Suprapubic skin (tissue), 4 donors: ENCODE results near the gene IFT80.

ENCODE experiments used
- EP300 ChIP-seq: sonication (generic); formaldehyde crosslinking; IDR thresholded peaks from one replicate; pipeline ENCODE4 v1.6.1; 2017; ENCODE audit warnings: antibody characterized with exemption
- POLR2A ChIP-seq, 2 donors: fragments of 450-650 bp; IDR thresholded peaks; one replicate each; pipeline ENCODE4 v1.6.1; 2017; ENCODE audit warnings: antibody characterized with exemption in 2 of 2, mild to moderate bottlenecking in 2 of 2, moderate library complexity in 2 of 2
- POLR2AphosphoS5 ChIP-seq, 3 donors: sonication (generic); formaldehyde crosslinking; IDR thresholded peaks; one replicate each; pipeline ENCODE4 v1.6.1; 2017; ENCODE audit warnings: antibody characterized with exemption in 3 of 3
- TF ChIP-seq, protein P1 (sequence below), 2 donors: fragments of 200-600 bp in 1 of 2; fragments of 450-650 bp in 1 of 2; sonication (generic) in 1 of 2; IDR thresholded peaks; one replicate each; pipeline ENCODE4 v1.5.1; 2016 to 2019; ENCODE audit warnings: antibody characterized with exemption in 2 of 2, mild to moderate bottlenecking in 1 of 2, moderate library complexity in 1 of 2

DNA sequence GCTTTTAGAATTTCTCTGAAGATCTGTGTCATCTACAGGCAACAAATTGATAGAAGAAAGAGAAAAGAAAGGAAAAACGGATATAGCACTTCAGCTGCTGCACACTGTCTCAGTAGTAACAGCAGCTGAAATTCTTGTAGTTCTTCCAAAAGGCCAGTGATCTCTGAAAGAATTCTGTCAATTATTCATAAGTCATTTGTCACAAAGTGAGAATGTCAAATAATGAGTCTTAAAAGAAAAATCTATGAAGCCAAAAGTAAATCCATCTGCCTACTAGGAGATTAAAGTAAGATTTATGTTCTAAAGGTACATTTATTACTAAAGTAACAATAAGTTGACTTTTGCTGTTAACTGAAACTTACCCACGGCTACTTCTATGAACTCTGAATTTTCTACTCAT, 24.6 kb downstream of the IFT80 start:
- TF ChIP-seq POLR2A (IDR thresholded peaks at IDR 0.05), result no peak
- no peak for TF ChIP-seq POLR2AphosphoS5 (IDR thresholded peaks at IDR 0.05)
- TF ChIP-seq, protein P1, sequence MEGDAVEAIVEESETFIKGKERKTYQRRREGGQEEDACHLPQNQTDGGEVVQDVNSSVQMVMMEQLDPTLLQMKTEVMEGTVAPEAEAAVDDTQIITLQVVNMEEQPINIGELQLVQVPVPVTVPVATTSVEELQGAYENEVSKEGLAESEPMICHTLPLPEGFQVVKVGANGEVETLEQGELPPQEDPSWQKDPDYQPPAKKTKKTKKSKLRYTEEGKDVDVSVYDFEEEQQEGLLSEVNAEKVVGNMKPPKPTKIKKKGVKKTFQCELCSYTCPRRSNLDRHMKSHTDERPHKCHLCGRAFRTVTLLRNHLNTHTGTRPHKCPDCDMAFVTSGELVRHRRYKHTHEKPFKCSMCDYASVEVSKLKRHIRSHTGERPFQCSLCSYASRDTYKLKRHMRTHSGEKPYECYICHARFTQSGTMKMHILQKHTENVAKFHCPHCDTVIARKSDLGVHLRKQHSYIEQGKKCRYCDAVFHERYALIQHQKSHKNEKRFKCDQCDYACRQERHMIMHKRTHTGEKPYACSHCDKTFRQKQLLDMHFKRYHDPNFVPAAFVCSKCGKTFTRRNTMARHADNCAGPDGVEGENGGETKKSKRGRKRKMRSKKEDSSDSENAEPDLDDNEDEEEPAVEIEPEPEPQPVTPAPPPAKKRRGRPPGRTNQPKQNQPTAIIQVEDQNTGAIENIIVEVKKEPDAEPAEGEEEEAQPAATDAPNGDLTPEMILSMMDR (IDR thresholded peaks at IDR 0.05), result no peak
- TF ChIP-seq EP300, result no peak
